ENCODE measurements around the gene KISS1R. TPM values are rescaled to one million over a fixed set of nuclear protein-coding genes. Genes with fewer than 3 reads are reported as not detected.

Gene KISS1R
- total RNA-seq, 3 donors from 2014 or later: 0.15 to 0.33 TPM; not detected in 1

DNA sequence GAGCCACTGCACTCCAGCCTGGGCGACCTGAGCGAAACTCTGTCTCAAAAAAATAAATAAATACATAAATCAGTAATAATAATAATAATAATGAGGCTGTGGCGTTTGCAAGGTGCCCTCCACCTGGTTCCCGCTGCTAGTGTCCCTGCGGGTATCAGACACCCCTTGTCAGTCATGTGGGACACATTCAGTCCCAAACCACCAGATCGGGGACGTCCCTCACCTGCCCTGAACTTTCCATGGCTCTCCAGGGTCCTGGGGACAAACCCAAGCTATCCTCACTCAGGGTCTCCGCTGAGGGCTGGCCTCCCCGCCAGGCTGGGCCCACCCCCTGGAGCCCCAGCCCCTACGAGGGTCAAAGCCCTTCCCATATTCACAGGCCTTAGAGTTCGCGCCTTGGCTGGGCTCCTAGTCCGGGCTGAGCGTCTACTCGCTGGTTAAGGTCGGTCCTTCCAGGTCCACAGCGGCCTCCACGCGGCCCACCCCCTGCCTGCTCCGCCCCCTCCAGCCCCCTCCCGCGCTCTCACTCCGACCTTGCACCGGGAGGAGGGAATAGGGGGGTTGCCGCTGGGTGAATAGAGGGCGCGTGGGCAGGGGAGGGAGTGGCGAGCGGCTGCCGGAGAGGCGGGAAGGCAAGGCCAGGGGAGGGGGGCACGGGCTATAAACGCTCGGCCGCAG, 349 bp upstream of the KISS1R start:
- H3K4me3 ChIP-seq: peak overlapping the region; percentile 13 to 71 (median 47)

GRCh38 chr19:918152-918437, 962 bp downstream of the KISS1R start:
- DNase-seq (ENCODE audit: low spot score in 2 of 2): no peak
- intact Hi-C loops (cut with DNase I; ENCODE audit: low total_unique reads): loop anchor here (5.0 kb wide), 2 partner anchors 61 to 151 kb away; partner anchors contain the start of gene CFD
- peak overlapping the region in 2 of 3 donors; percentile 47 to 71 for H3K4me3 ChIP-seq
- H3K4me1 ChIP-seq: peaks cover 14 to 31% of the 10 kb centered on the region in 2 donors
- H3K27me3 ChIP-seq: peaks cover 19 to 36% of the 10 kb centered on the region in 2 donors
- no peak overlapping the region for H3K27ac ChIP-seq
- no peaks in the 10 kb centered on the region for H3K9me3 ChIP-seq
- no peaks in the 10 kb centered on the region for H3K36me3 ChIP-seq
- no peak for TF ChIP-seq POLR2AphosphoS5 (IDR thresholded peaks at IDR 0.05)
- no peak for TF ChIP-seq POLR2A (IDR thresholded peaks at IDR 0.05)
- TF ChIP-seq, protein P1, sequence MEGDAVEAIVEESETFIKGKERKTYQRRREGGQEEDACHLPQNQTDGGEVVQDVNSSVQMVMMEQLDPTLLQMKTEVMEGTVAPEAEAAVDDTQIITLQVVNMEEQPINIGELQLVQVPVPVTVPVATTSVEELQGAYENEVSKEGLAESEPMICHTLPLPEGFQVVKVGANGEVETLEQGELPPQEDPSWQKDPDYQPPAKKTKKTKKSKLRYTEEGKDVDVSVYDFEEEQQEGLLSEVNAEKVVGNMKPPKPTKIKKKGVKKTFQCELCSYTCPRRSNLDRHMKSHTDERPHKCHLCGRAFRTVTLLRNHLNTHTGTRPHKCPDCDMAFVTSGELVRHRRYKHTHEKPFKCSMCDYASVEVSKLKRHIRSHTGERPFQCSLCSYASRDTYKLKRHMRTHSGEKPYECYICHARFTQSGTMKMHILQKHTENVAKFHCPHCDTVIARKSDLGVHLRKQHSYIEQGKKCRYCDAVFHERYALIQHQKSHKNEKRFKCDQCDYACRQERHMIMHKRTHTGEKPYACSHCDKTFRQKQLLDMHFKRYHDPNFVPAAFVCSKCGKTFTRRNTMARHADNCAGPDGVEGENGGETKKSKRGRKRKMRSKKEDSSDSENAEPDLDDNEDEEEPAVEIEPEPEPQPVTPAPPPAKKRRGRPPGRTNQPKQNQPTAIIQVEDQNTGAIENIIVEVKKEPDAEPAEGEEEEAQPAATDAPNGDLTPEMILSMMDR (IDR thresholded peaks at IDR 0.05): no peak

More for the DNA sequence above, 349 bp upstream of the KISS1R start:
- Histone ChIP-seq H3K27ac (no peak overlapping the region), H3K36me3 (no peaks in the 10 kb centered on the region), H3K4me1 (peaks cover 14 to 31% of the 10 kb centered on the region in 2 donors), H3K27me3 (peaks cover 19 to 36% of the 10 kb centered on the region in 2 donors), H3K9me3 (no peaks in the 10 kb centered on the region)
- DNase-seq (ENCODE audit: low spot score in 2 of 2): no peak
- TF ChIP-seq, protein P1 (IDR thresholded peaks at IDR 0.05): no peak
- TF ChIP-seq POLR2AphosphoS5 (IDR thresholded peaks at IDR 0.05) (no peak), POLR2A (IDR thresholded peaks at IDR 0.05) (no peak)
- intact Hi-C loops (cut with DNase I; ENCODE audit: low total_unique reads): loop anchor here (5.0 kb wide), 2 partner anchors 59 to 149 kb away; partner anchors contain the start of gene CFD

GRCh38 chr19:918481-919198, 1.5 kb downstream of the KISS1R start:
- H3K4me3 ChIP-seq: peak overlapping the region in 2 of 3 donors; percentile 47 to 71
- H3K27me3 ChIP-seq: peaks cover 19 to 36% of the 10 kb centered on the region in 2 donors
- no peak for TF ChIP-seq POLR2AphosphoS5 (IDR thresholded peaks at IDR 0.05)
- TF ChIP-seq, protein P1 (IDR thresholded peaks at IDR 0.05): no peak
- TF ChIP-seq POLR2A (IDR thresholded peaks at IDR 0.05): no peak
- H3K36me3 ChIP-seq: no peaks in the 10 kb centered on the region
- H3K27ac ChIP-seq: no peak overlapping the region
- intact Hi-C loops (cut with DNase I; ENCODE audit: low total_unique reads): loop anchor here (5.0 kb wide), 2 partner anchors 61 to 151 kb away; partner anchors contain the start of gene CFD
- H3K9me3 ChIP-seq: no peaks in the 10 kb centered on the region
- no peak for DNase-seq (ENCODE audit: low spot score in 2 of 2)
- peaks cover 13 to 31% of the 10 kb centered on the region in 2 donors for H3K4me1 ChIP-seq

- Histone ChIP-seq H3K36me3 (no peaks in the 10 kb centered on the region), H3K9me3 (no peaks in the 10 kb centered on the region), H3K4me3 (peak overlapping the region in 2 of 3 donors; percentile 47 to 71), H3K27me3 (peaks cover 19 to 36% of the 10 kb centered on the region in 2 donors), H3K4me1 (peaks cover 11 to 31% of the 10 kb centered on the region in 2 donors), H3K27ac (no peak overlapping the region)
- TF ChIP-seq POLR2AphosphoS5 (IDR thresholded peaks at IDR 0.05): no peak
- TF ChIP-seq POLR2A (IDR thresholded peaks at IDR 0.05): no peak
- TF ChIP-seq, protein P1 (IDR thresholded peaks at IDR 0.05): no peak
- no peak for DNase-seq (ENCODE audit: low spot score in 2 of 2)
- intact Hi-C loops (cut with DNase I; ENCODE audit: low total_unique reads): loop anchor here (5.0 kb wide), 2 partner anchors 62 to 152 kb away; partner anchors contain the start of gene CFD
Observed at GRCh38 chr19:919199-920050, 2.3 kb downstream of the KISS1R start.
